GM23338 (cell line): ENCODE data around the gene MAP2K6. TPM values are rescaled to one million over a fixed set of nuclear protein-coding genes. Genes with fewer than 3 reads are reported as not detected.

ENCODE experiments used
- ATAC-seq: fragments of 200-7000 bp; cut with Tn5 transposase; 3 replicates; pipeline ENCODE4 v1.9.1; 2020
- DNase-seq: peaks from one replicate; pipeline ENCODE4 v3.0.0-alpha.2; 2015; ENCODE audit warnings: low spot score
- H2AFZ ChIP-seq: fragments of 200-600 bp; sonication (generic); 2 replicates; pipeline ENCODE4 v1.8.0; 2016; ENCODE audit warnings: antibody characterized with exemption, mild to moderate bottlenecking, moderate library complexity
- H3F3A ChIP-seq: fragments of 200-600 bp; sonication (generic); replicated peaks from 2 replicates; pipeline ENCODE4 v1.8.0; 2017; ENCODE audit warnings: antibody characterized with exemption, mixed run types, low read depth
- H3K27ac ChIP-seq: fragments of 200-600 bp; sonication (generic); 2 replicates; pipeline ENCODE4 v1.6.1; 2016; ENCODE audit warnings: low read depth
- H3K27me3 ChIP-seq: fragments of 200-600 bp; sonication (generic); 2 replicates; pipeline ENCODE4 v1.8.0; 2016; ENCODE audit warnings: mild to moderate bottlenecking, mixed run types, moderate library complexity; ENCODE audit not compliant: insufficient read depth
- H3K36me3 ChIP-seq: fragments of 200-600 bp; sonication (generic); 2 replicates; pipeline ENCODE4 v1.8.0; 2016; ENCODE audit warnings: mild to moderate bottlenecking; ENCODE audit not compliant: insufficient read depth
- H3K4me1 ChIP-seq: fragments of 200-600 bp; sonication (generic); 2 replicates; pipeline ENCODE4 v1.8.0; 2016; ENCODE audit warnings: mild to moderate bottlenecking, moderate library complexity; ENCODE audit not compliant: insufficient read depth
- H3K4me2 ChIP-seq: fragments of 200-600 bp; sonication (generic); 2 replicates; pipeline ENCODE4 v1.7.1; 2017; ENCODE audit warnings: mixed run types
- H3K4me3 ChIP-seq: fragments of 200-600 bp; sonication (generic); 2 replicates; pipeline ENCODE4 v1.6.1; 2016; ENCODE audit warnings: mixed run types
- H3K79me2 ChIP-seq: fragments of 200-600 bp; sonication (generic); replicated peaks from 2 replicates; pipeline ENCODE4 v1.8.0; 2017; ENCODE audit warnings: mild to moderate bottlenecking; ENCODE audit not compliant: insufficient read depth
- H3K9me2 ChIP-seq: fragments of 200-600 bp; sonication (generic); 2 replicates; pipeline ENCODE4 v1.8.0; 2017; ENCODE audit not compliant: insufficient read depth
- H4K20me1 ChIP-seq: fragments of 200-600 bp; sonication (generic); replicated peaks from 2 replicates; pipeline ENCODE4 v1.8.0; 2017; ENCODE audit warnings: mild to moderate bottlenecking; ENCODE audit not compliant: insufficient read depth
- H3K27ac Mint-ChIP-seq: 2 replicates; pipeline ENCODE4 v1.8.0; 2020; ENCODE audit warnings: inconsistent platforms, mild to moderate bottlenecking, moderate library complexity, mixed read lengths
- H3K27me3 Mint-ChIP-seq: 3 replicates; pipeline ENCODE4 v1.8.0; 2022; ENCODE audit warnings: low read depth, mild to moderate bottlenecking, moderate library complexity, mixed read lengths, inconsistent platforms; ENCODE audit not compliant: insufficient read depth, poor library complexity
- H3K36me3 Mint-ChIP-seq: 3 replicates; pipeline ENCODE4 v1.8.0; 2021; ENCODE audit warnings: low read depth, mild to moderate bottlenecking, inconsistent platforms, moderate library complexity, mixed read lengths
- H3K4me1 Mint-ChIP-seq: 3 replicates; pipeline ENCODE4 v1.8.0; 2020; ENCODE audit warnings: mild to moderate bottlenecking, inconsistent platforms, mixed read lengths
- H3K4me3 Mint-ChIP-seq: 3 replicates; pipeline ENCODE4 v1.8.0; 2021; ENCODE audit warnings: moderate library complexity, mild to moderate bottlenecking, inconsistent platforms, mixed read lengths
- H3K9me3 Mint-ChIP-seq: 3 replicates; pipeline ENCODE4 v1.8.0; 2020; ENCODE audit warnings: moderate library complexity, mild to moderate bottlenecking, inconsistent platforms, mixed read lengths
- CREB1 ChIP-seq: fragments of 250-450 bp; sonication (Bioruptor Pico); IDR thresholded peaks from 2 replicates; pipeline ENCODE4 v1.5.0; 2020; ENCODE audit warnings: low read depth, mild to moderate bottlenecking, moderate library complexity
- CTCF ChIP-seq, 2 experiments: fragments of 200-600 bp in 1 of 2; sonication (generic) in 1 of 2; conservative IDR thresholded peaks; 2 replicates each; pipeline versions ENCODE4 v1.5.1 to v1.6.1; 2016 to 2017; ENCODE audit warnings: antibody characterized with exemption in 2 of 2, low read depth in 2 of 2, mild to moderate bottlenecking in 2 of 2, moderate library complexity in 1 of 2
- ETS1 ChIP-seq: IDR thresholded peaks from 2 replicates; pipeline ENCODE4 v1.6.1; 2016; ENCODE audit warnings: antibody characterized with exemption
- EZH2 ChIP-seq: fragments of 200-600 bp; sonication (generic); IDR thresholded peaks from one replicate; pipeline ENCODE4 v1.8.0; 2017; ENCODE audit warnings: antibody characterized with exemption, mild to moderate bottlenecking, low read depth; ENCODE audit not compliant: unreplicated experiment
- EZH2phosphoT487 ChIP-seq: fragments of 200-600 bp; sonication (generic); IDR thresholded peaks from one replicate; pipeline ENCODE4 v1.8.1; 2018; ENCODE audit warnings: antibody characterized with exemption; ENCODE audit not compliant: unreplicated experiment
- JUNB ChIP-seq: IDR thresholded peaks from one replicate; pipeline ENCODE4 v1.6.1; 2016; ENCODE audit warnings: antibody characterized with exemption; ENCODE audit not compliant: unreplicated experiment
- NANOG ChIP-seq: IDR thresholded peaks from 2 replicates; pipeline ENCODE4 v1.6.1; 2016; ENCODE audit warnings: antibody characterized with exemption, borderline replicate concordance
- POLR2AphosphoS5 ChIP-seq: IDR thresholded peaks from 2 replicates; pipeline ENCODE4 v1.6.1; 2016; ENCODE audit warnings: antibody characterized with exemption, low read depth
- REST ChIP-seq: IDR thresholded peaks from one replicate; pipeline ENCODE4 v1.6.1; 2018; ENCODE audit warnings: antibody characterized with exemption; ENCODE audit not compliant: unreplicated experiment
- STAT1 ChIP-seq: IDR thresholded peaks from one replicate; pipeline ENCODE4 v1.6.1; 2016; ENCODE audit warnings: antibody characterized with exemption; ENCODE audit not compliant: unreplicated experiment
- ZNF114 ChIP-seq: fragments of 250-450 bp; sonication (Bioruptor Pico); IDR thresholded peaks from 2 replicates; pipeline ENCODE4 v1.5.0; 2020; ENCODE audit warnings: mild to moderate bottlenecking, moderate library complexity
- ZNF331 ChIP-seq: fragments of 250-450 bp; sonication (Bioruptor Pico); IDR thresholded peaks from 2 replicates; pipeline ENCODE4 v1.5.0; 2020; ENCODE audit warnings: low read depth, mild to moderate bottlenecking, moderate library complexity
- ZNF462 ChIP-seq: fragments of 250-450 bp; sonication (Bioruptor Pico); IDR thresholded peaks from 2 replicates; pipeline ENCODE4 v1.5.0; 2020; ENCODE audit warnings: mild to moderate bottlenecking, moderate library complexity
- polyA plus RNA-seq: library from polyadenylated mRNA; unstranded; fragments of >200 nt; fragmentation: Nextera tagmentation; extraction: Ambion mirVana; gene quantifications from 2 replicates; pipeline ENCODE4 v1.2.1, GENCODE V29; 2016
- total RNA-seq: library from RNA; depleted of rRNA; stranded (reverse); fragments of >200 nt; shearing (Covaris generic); gene quantifications from 2 replicates; pipeline ENCODE4 v1.2.3, GENCODE V29; 2014

MAP2K6 gene
- total and polyA plus RNA-seq, 2 experiments from 2014 or later = 26.3 to 31.1 TPM

- H3K79me2 ChIP-seq = peaks cover 6% of the 10 kb centered on the region; the same call in 1 of the 2 replicates
- TF ChIP-seq EZH2 = no peak
- no peak for TF ChIP-seq ZNF462 (CRISPR knock-in tag)
- no peak for TF ChIP-seq JUNB
- no peak for TF ChIP-seq ZNF114
- no peak for TF ChIP-seq REST
- no peak for TF ChIP-seq NANOG
- TF ChIP-seq ZNF331 (CRISPR knock-in tag) = no peak
- TF ChIP-seq CREB1 (CRISPR knock-in tag) = no peak
- TF ChIP-seq EZH2phosphoT487 = no peak
- TF ChIP-seq CTCF (conservative IDR thresholded peaks at IDR 0.05; ENCODE audit: low read depth in 2 of 2) = no peak
- TF ChIP-seq ETS1 = no peak
- TF ChIP-seq POLR2AphosphoS5 = no peak
- TF ChIP-seq STAT1 = no peak
These were observed 74.8 kb downstream of the MAP2K6 start for GRCh38 chr17:69489313-69489712.

More at GRCh38 chr17:69489313-69489712, 74.8 kb downstream of the MAP2K6 start:
- Histone ChIP-seq H4K20me1 (no peaks in the 10 kb centered on the region), H3K27ac (no peak overlapping the region), H3K4me1 (peaks cover 11% of the 10 kb centered on the region), H3K4me2 (no peak overlapping the region), H3K27me3 (no peaks in the 10 kb centered on the region), H2AFZ (no peak overlapping the region), H3K36me3 (no peaks in the 10 kb centered on the region), H3F3A (no peaks in the 10 kb centered on the region), H3K9me2 (no peaks in the 10 kb centered on the region), H3K4me3 (no peak overlapping the region)
- DNase-seq = no peak
- H3K4me3 Mint-ChIP-seq = no peak overlapping the region
- H3K36me3 Mint-ChIP-seq = no peaks in the 10 kb centered on the region
- peaks cover 17% of the 10 kb centered on the region for H3K4me1 Mint-ChIP-seq
- no peak for ATAC-seq
- H3K9me3 Mint-ChIP-seq = no peaks in the 10 kb centered on the region
- no peaks in the 10 kb centered on the region for H3K27me3 Mint-ChIP-seq
- no peak overlapping the region for H3K27ac Mint-ChIP-seq
